H1 (cell line): ENCODE results near the gene PTPRF. TPM values are rescaled to one million over a fixed set of nuclear protein-coding genes. Genes with fewer than 3 reads are reported as not detected.

Source experiments
- JUND ChIP-seq: IDR thresholded peaks from 2 replicates; pipeline ENCODE4 v1.6.1; 2011; ENCODE audit warnings: mild to moderate bottlenecking, improper control_type of control experiment, low read length
- RAD21 ChIP-seq, 2 experiments: IDR thresholded peaks in 1 of 2; conservative IDR thresholded peaks in 1 of 2; 2 replicates each; pipeline ENCODE4 v1.6.1; 2011; ENCODE audit warnings: low read depth in 2 of 2, low read length in 2 of 2, improper control_type of control experiment in 1 of 2, inconsistent platforms in 1 of 2, mild to moderate bottlenecking in 1 of 2, moderate library complexity in 1 of 2
- RNF2 ChIP-seq: fragments of 200-900, 300-1000 bp; sonication (generic); IDR thresholded peaks from 2 replicates; pipeline ENCODE4 v1.7.1; 2016; ENCODE audit warnings: borderline replicate concordance, low read depth, mild to moderate bottlenecking, antibody characterized with exemption, low read length; ENCODE audit not compliant: poor library complexity, severe bottlenecking; ENCODE audit errors: missing control alignments
- TAF1 ChIP-seq: IDR thresholded peaks from 2 replicates; pipeline ENCODE4 v1.6.1; 2011; ENCODE audit warnings: mild to moderate bottlenecking, low read depth, low read length
- polyA plus RNA-seq, 7 experiments: library from polyadenylated mRNA; depleted of rRNA in 3 of 7; stranded (reverse) in 5 of 7; unstranded in 2 of 7; fragments of >200 nt in 5 of 7; fragments of 200-250 nt in 2 of 7; gene quantifications; 1 replicate in 5 of 7; 2 replicates in 1 of 7; 4 replicates in 1 of 7; pipeline versions ENCODE4 v1.2.1 to v1.2.3, GENCODE V29; 2011 to 2013; ENCODE audit warnings: missing spikeins in 2 of 7, mixed read lengths in 2 of 7
- total RNA-seq: library from RNA; stranded (reverse); fragmentation: NEBNext Ultra II Directional; extraction: Animal tissue kit (Norgen Biotek cat#: 25700); gene quantifications from 2 replicates; pipeline ENCODE4 v1.2.1, GENCODE V29; 2021
- TF ChIP-seq, protein P1 (sequence below), 3 experiments: IDR thresholded peaks; 1 replicate in 2 of 3; 2 replicates in 1 of 3; pipeline versions ENCODE4 v1.5.1 to v1.6.1; 2011; ENCODE audit warnings: low read length in 3 of 3, mild to moderate bottlenecking in 3 of 3, inconsistent platforms in 2 of 3, low read depth in 1 of 3, moderate library complexity in 1 of 3; ENCODE audit not compliant: insufficient read depth in 1 of 3; ENCODE audit errors: control extremely low read depth in 1 of 3
- TF ChIP-seq, protein P2 (sequence below): fragments of 300-600 bp; sonication (generic); IDR thresholded peaks from 2 replicates; pipeline ENCODE4 v1.7.1; 2012; ENCODE audit warnings: low read length, moderate library complexity, mild to moderate bottlenecking, inconsistent platforms; ENCODE audit not compliant: insufficient replicate concordance

PTPRF gene
- total and polyA plus RNA-seq, 2 of the 8 experiments (the other 6 are each of a cell fraction or from before 2014, with no cell fraction given), result 136 to 231 TPM

- no peak for TF ChIP-seq RNF2
- peak in 1 of 2 experiments; percentile 38; a peak in 2 of 4 replicates for TF ChIP-seq RAD21 (IDR thresholded peaks at IDR 0.05 in 1 of 2, conservative IDR thresholded peaks at IDR 0.05 in 1 of 2; ENCODE audit: low read depth in 2 of 2, low read length in 2 of 2)
- no peak for TF ChIP-seq JUND
- peak; percentile 86 for TF ChIP-seq TAF1
- TF ChIP-seq, protein P1, sequence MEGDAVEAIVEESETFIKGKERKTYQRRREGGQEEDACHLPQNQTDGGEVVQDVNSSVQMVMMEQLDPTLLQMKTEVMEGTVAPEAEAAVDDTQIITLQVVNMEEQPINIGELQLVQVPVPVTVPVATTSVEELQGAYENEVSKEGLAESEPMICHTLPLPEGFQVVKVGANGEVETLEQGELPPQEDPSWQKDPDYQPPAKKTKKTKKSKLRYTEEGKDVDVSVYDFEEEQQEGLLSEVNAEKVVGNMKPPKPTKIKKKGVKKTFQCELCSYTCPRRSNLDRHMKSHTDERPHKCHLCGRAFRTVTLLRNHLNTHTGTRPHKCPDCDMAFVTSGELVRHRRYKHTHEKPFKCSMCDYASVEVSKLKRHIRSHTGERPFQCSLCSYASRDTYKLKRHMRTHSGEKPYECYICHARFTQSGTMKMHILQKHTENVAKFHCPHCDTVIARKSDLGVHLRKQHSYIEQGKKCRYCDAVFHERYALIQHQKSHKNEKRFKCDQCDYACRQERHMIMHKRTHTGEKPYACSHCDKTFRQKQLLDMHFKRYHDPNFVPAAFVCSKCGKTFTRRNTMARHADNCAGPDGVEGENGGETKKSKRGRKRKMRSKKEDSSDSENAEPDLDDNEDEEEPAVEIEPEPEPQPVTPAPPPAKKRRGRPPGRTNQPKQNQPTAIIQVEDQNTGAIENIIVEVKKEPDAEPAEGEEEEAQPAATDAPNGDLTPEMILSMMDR (IDR thresholded peaks at IDR 0.05; ENCODE audit: control extremely low read depth in 1 of 3, insufficient read depth in 1 of 3, low read depth in 1 of 3, low read length in 3 of 3), result no peak
- TF ChIP-seq, protein P2, sequence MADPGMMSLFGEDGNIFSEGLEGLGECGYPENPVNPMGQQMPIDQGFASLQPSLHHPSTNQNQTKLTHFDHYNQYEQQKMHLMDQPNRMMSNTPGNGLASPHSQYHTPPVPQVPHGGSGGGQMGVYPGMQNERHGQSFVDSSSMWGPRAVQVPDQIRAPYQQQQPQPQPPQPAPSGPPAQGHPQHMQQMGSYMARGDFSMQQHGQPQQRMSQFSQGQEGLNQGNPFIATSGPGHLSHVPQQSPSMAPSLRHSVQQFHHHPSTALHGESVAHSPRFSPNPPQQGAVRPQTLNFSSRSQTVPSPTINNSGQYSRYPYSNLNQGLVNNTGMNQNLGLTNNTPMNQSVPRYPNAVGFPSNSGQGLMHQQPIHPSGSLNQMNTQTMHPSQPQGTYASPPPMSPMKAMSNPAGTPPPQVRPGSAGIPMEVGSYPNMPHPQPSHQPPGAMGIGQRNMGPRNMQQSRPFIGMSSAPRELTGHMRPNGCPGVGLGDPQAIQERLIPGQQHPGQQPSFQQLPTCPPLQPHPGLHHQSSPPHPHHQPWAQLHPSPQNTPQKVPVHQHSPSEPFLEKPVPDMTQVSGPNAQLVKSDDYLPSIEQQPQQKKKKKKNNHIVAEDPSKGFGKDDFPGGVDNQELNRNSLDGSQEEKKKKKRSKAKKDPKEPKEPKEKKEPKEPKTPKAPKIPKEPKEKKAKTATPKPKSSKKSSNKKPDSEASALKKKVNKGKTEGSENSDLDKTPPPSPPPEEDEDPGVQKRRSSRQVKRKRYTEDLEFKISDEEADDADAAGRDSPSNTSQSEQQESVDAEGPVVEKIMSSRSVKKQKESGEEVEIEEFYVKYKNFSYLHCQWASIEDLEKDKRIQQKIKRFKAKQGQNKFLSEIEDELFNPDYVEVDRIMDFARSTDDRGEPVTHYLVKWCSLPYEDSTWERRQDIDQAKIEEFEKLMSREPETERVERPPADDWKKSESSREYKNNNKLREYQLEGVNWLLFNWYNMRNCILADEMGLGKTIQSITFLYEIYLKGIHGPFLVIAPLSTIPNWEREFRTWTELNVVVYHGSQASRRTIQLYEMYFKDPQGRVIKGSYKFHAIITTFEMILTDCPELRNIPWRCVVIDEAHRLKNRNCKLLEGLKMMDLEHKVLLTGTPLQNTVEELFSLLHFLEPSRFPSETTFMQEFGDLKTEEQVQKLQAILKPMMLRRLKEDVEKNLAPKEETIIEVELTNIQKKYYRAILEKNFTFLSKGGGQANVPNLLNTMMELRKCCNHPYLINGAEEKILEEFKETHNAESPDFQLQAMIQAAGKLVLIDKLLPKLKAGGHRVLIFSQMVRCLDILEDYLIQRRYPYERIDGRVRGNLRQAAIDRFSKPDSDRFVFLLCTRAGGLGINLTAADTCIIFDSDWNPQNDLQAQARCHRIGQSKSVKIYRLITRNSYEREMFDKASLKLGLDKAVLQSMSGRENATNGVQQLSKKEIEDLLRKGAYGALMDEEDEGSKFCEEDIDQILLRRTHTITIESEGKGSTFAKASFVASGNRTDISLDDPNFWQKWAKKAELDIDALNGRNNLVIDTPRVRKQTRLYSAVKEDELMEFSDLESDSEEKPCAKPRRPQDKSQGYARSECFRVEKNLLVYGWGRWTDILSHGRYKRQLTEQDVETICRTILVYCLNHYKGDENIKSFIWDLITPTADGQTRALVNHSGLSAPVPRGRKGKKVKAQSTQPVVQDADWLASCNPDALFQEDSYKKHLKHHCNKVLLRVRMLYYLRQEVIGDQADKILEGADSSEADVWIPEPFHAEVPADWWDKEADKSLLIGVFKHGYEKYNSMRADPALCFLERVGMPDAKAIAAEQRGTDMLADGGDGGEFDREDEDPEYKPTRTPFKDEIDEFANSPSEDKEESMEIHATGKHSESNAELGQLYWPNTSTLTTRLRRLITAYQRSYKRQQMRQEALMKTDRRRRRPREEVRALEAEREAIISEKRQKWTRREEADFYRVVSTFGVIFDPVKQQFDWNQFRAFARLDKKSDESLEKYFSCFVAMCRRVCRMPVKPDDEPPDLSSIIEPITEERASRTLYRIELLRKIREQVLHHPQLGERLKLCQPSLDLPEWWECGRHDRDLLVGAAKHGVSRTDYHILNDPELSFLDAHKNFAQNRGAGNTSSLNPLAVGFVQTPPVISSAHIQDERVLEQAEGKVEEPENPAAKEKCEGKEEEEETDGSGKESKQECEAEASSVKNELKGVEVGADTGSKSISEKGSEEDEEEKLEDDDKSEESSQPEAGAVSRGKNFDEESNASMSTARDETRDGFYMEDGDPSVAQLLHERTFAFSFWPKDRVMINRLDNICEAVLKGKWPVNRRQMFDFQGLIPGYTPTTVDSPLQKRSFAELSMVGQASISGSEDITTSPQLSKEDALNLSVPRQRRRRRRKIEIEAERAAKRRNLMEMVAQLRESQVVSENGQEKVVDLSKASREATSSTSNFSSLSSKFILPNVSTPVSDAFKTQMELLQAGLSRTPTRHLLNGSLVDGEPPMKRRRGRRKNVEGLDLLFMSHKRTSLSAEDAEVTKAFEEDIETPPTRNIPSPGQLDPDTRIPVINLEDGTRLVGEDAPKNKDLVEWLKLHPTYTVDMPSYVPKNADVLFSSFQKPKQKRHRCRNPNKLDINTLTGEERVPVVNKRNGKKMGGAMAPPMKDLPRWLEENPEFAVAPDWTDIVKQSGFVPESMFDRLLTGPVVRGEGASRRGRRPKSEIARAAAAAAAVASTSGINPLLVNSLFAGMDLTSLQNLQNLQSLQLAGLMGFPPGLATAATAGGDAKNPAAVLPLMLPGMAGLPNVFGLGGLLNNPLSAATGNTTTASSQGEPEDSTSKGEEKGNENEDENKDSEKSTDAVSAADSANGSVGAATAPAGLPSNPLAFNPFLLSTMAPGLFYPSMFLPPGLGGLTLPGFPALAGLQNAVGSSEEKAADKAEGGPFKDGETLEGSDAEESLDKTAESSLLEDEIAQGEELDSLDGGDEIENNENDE, result no peak
Observed at GRCh38 chr1:43549921-43550597, 19.4 kb downstream of the PTPRF start (continued).
